Glutamatergic neuron (in vitro differentiated cells): ENCODE results near the gene NMNAT2. TPM values are rescaled to one million over a fixed set of nuclear protein-coding genes. Genes with fewer than 3 reads are reported as not detected.

Experiments used
- DNase-seq: peaks from one replicate; pipeline ENCODE4 v3.0.0; 2022
- H3K27ac Mint-ChIP-seq: one replicate; pipeline ENCODE4 v1.8.0; 2020; ENCODE audit warnings: mild to moderate bottlenecking, mixed read lengths, inconsistent platforms; ENCODE audit not compliant: unreplicated experiment
- H3K27me3 Mint-ChIP-seq: one replicate; pipeline ENCODE4 v1.8.0; 2020; ENCODE audit warnings: mild to moderate bottlenecking, moderate library complexity, mixed read lengths, inconsistent platforms; ENCODE audit not compliant: unreplicated experiment
- H3K36me3 Mint-ChIP-seq: one replicate; pipeline ENCODE4 v1.8.0; 2020; ENCODE audit warnings: mild to moderate bottlenecking, mixed read lengths, inconsistent platforms; ENCODE audit not compliant: unreplicated experiment
- H3K4me1 Mint-ChIP-seq: one replicate; pipeline ENCODE4 v1.8.0; 2020; ENCODE audit warnings: mild to moderate bottlenecking, low read depth, mixed read lengths, inconsistent platforms; ENCODE audit not compliant: unreplicated experiment
- H3K4me3 Mint-ChIP-seq: one replicate; pipeline ENCODE4 v1.8.0; 2020; ENCODE audit warnings: mild to moderate bottlenecking, mixed read lengths, inconsistent platforms; ENCODE audit not compliant: unreplicated experiment
- H3K9me3 Mint-ChIP-seq: one replicate; pipeline ENCODE4 v1.8.0; 2020; ENCODE audit warnings: mild to moderate bottlenecking, moderate library complexity, mixed read lengths, inconsistent platforms; ENCODE audit not compliant: unreplicated experiment
- total RNA-seq: library from RNA; stranded (reverse); fragmentation: NEBNext Ultra II Directional; extraction: Animal tissue kit (Norgen Biotek cat#: 25700); gene quantifications from one replicate; pipeline ENCODE4 v1.2.1, GENCODE V29; 2021; ENCODE audit not compliant: unreplicated experiment
- TF ChIP-seq, protein P1 (sequence below): fragments of 200-600 bp; sonication (generic); IDR thresholded peaks from one replicate; pipeline ENCODE4 v1.5.0; 2021; ENCODE audit not compliant: partially characterized antibody, unreplicated experiment

Gene NMNAT2
- total RNA-seq, 1 donor from 2014 or later = 76.4 TPM

- Mint-ChIP-seq H3K27me3 (peaks cover 1% of the 10 kb centered on the region), H3K9me3 (no peaks in the 10 kb centered on the region), H3K36me3 (peaks cover 46% of the 10 kb centered on the region), H3K4me1 (no peaks in the 10 kb centered on the region), H3K4me3 (no peak overlapping the region), H3K27ac (no peak overlapping the region)
- no peak for DNase-seq
- TF ChIP-seq, protein P1, sequence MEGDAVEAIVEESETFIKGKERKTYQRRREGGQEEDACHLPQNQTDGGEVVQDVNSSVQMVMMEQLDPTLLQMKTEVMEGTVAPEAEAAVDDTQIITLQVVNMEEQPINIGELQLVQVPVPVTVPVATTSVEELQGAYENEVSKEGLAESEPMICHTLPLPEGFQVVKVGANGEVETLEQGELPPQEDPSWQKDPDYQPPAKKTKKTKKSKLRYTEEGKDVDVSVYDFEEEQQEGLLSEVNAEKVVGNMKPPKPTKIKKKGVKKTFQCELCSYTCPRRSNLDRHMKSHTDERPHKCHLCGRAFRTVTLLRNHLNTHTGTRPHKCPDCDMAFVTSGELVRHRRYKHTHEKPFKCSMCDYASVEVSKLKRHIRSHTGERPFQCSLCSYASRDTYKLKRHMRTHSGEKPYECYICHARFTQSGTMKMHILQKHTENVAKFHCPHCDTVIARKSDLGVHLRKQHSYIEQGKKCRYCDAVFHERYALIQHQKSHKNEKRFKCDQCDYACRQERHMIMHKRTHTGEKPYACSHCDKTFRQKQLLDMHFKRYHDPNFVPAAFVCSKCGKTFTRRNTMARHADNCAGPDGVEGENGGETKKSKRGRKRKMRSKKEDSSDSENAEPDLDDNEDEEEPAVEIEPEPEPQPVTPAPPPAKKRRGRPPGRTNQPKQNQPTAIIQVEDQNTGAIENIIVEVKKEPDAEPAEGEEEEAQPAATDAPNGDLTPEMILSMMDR = no peak
Observed at GRCh38 chr1:183255073-183255472, 163.1 kb downstream of the NMNAT2 start.

GRCh38 chr1:183251959-183252450 is 166.2 kb downstream of the NMNAT2 start:
- Mint-ChIP-seq H3K27me3 (peaks cover 1% of the 10 kb centered on the region), H3K27ac (no peak overlapping the region), H3K36me3 (peaks cover 60% of the 10 kb centered on the region), H3K9me3 (peaks cover 4% of the 10 kb centered on the region), H3K4me1 (peaks cover 4% of the 10 kb centered on the region), H3K4me3 (no peak overlapping the region)
- TF ChIP-seq, protein P1 = no peak
- DNase-seq = no peak

GRCh38 chr1:183251101-183251958 is 166.8 kb downstream of the NMNAT2 start:
- TF ChIP-seq, protein P1 = no peak
- Mint-ChIP-seq H3K9me3 (peaks cover 4% of the 10 kb centered on the region), H3K27me3 (peaks cover 1% of the 10 kb centered on the region), H3K27ac (no peak overlapping the region), H3K36me3 (peaks cover 60% of the 10 kb centered on the region), H3K4me3 (no peak overlapping the region), H3K4me1 (peaks cover 4% of the 10 kb centered on the region)
- DNase-seq = no peak

- Mint-ChIP-seq H3K9me3 (peaks cover 4% of the 10 kb centered on the region), H3K4me1 (peaks cover 6% of the 10 kb centered on the region), H3K27me3 (peaks cover 1% of the 10 kb centered on the region), H3K4me3 (no peak overlapping the region), H3K27ac (no peak overlapping the region), H3K36me3 (peaks cover 51% of the 10 kb centered on the region)
- TF ChIP-seq, protein P1 = no peak
- DNase-seq = no peak
Observed at GRCh38 chr1:183249941-183250452, 168.2 kb downstream of the NMNAT2 start.
